Measurements from ENCODE around the gene LSAMP. TPM values are rescaled to one million over a fixed set of nuclear protein-coding genes. Genes with fewer than 3 reads are reported as not detected.

Gene LSAMP
- total RNA-seq, 1 donor, result 1.3 TPM

DNA sequence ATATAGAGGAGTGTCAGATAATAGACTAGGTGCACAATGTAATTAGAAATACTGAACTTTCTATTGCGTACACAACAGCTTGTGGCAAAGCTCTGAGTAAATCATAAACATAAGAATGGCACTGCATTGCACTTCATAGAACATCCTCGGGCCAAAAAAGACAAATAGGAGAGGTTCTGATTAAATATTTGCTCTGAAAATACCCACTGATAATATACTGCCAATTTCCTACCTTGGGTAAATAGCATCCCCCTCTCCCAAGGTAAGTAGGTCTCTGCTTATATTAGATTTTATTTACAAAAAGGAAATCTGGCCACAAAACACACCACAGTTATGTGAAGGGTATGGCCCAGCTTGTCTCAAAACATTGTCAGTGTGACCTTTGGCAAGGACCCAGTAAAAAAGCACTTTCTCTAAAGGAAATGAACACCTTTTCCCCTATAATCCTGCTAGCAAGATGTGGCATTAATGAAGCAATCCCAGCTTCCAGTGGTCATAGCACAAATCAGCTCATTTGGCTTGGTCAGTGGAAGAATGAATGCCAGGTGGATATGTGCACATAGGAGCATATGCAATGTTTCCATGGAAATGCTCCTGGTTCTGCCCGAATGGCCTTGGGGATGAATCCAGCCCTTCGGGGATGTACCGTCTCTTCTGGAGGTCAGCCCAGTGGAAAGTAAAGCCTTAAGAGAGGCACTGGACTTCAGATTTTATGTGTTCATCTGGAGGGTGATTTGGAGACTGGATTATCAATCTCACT, 315.9 kb downstream of the LSAMP start:
- no peak for TF ChIP-seq CTCF (IDR thresholded peaks at IDR 0.05; ENCODE audit: insufficient read depth, low read depth, low read length)
- no peak for DNase-seq (ENCODE audit: low read depth)
- H3K4me3 ChIP-seq (ENCODE audit: low read depth, low read length), result no peak overlapping the region

GRCh38 chr3:116127464-116127863, 317.8 kb downstream of the LSAMP start:
- no peak overlapping the region for H3K4me3 ChIP-seq (ENCODE audit: low read depth, low read length)
- TF ChIP-seq CTCF (IDR thresholded peaks at IDR 0.05; ENCODE audit: insufficient read depth, low read depth, low read length), result no peak
- no peak for DNase-seq (ENCODE audit: low read depth)

GRCh38 chr3:116124166-116124565, 321.1 kb downstream of the LSAMP start:
- no peak for TF ChIP-seq CTCF (IDR thresholded peaks at IDR 0.05; ENCODE audit: insufficient read depth, low read depth, low read length)
- no peak for DNase-seq (ENCODE audit: low read depth)
- H3K4me3 ChIP-seq (ENCODE audit: low read depth, low read length), result no peak overlapping the region

- no peak for TF ChIP-seq CTCF (IDR thresholded peaks at IDR 0.05; ENCODE audit: insufficient read depth, low read depth, low read length)
- no peak overlapping the region for H3K4me3 ChIP-seq (ENCODE audit: low read depth, low read length)
Measured at GRCh38 chr3:116118475-116119169, 326.7 kb downstream of the LSAMP start.

DNA sequence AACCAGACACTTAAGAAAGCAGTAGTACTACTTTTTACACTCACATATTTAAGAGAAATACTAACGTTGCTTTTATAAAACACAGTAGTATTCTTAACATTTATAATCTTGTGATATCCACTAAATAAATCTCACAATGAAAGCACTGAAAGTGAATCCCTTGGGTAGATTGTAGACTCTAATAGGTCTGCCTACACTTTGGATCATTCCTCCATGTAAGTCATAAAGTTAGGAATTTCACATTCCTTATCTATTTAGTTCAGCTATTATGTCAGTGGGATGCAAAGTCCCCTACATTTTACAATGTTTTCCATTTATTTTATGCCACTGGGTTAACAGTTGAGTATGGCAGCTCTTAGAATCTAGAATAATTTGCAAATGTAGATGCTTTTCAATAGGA, 330.7 kb downstream of the LSAMP start:
- no peak for DNase-seq (ENCODE audit: low read depth)
- TF ChIP-seq CTCF (IDR thresholded peaks at IDR 0.05; ENCODE audit: insufficient read depth, low read depth, low read length), result no peak
- H3K4me3 ChIP-seq (ENCODE audit: low read depth, low read length), result no peak overlapping the region

More at GRCh38 chr3:116118475-116119169, 326.7 kb downstream of the LSAMP start:
- DNase-seq (ENCODE audit: low read depth), result no peak

DNA sequence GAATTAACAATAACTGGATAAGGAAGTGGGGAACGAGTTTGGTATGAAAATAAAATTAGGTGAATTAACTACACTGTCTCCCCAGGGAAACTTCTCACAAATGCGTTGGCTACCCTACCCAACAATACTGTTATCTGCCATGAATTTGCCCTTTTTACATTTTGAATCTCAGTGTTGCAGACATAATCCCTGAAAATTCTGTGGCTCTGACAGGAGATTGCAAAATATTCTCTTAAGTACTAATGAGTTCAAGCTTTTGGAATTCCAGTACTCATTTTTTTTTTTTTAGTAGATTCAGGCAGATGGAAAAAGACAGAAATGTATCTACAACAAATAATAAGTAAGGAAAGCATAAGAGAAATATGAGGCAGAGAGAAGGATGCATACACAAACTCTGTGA, 332.6 kb downstream of the LSAMP start:
- TF ChIP-seq CTCF (IDR thresholded peaks at IDR 0.05; ENCODE audit: insufficient read depth, low read depth, low read length), result no peak
- no peak overlapping the region for H3K4me3 ChIP-seq (ENCODE audit: low read depth, low read length)
- DNase-seq (ENCODE audit: low read depth), result peak; percentile 13

Measured in fibroblast of villous mesenchyme (primary cell).